ENCODE data around the gene BABAM2.
"Not testable (repeated sequence)": the region's sequence is repeated elsewhere in the genome, so short reads cannot be mapped to it uniquely, and the experiment has no call there.

BABAM2 gene

DNA sequence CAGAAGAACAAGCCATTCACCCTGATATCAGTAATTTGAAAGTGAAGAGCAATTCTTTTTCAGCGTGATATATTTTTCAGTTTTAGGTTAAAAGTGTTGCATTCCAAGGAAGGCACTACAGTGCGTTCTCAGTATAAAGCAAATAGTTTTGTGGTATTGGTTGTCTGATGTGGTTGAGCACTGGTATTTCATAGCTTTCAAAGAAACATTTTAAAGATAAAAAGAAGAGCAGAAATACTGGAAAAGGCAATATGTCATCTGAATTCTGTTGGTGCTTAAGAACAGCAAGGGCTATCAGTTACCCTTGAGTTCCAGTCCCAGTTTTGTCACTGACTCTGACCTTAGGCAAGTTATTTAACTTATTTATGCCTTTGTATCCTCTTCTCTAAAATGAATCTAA, 191.6 kb downstream of the BABAM2 start:
- peak; percentile 68 for DNase-seq (ENCODE audit: low read depth, low spot score)
- H3K4me3 ChIP-seq (ENCODE audit: low read length) = no peak overlapping the region

DNA sequence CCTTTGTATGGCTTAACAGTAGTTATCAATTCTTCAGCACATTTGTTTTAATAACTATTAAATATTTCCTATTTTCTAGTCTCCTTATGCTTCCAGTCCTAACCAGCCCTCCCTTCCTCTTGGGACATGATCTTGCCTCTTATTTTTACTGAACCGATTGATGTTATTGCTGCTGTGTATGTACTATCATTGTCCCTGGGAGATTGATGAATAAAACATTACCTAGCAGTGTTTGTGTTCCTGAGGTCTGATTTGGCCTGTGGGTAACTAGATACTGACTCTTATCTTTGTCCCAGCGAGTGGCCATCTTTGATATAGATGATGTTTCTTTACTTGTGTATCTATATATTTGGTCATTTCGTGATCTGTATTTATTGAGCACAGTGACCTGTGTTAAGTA, 192.9 kb downstream of the BABAM2 start:
- no peak for DNase-seq (ENCODE audit: low read depth, low spot score)
- H3K4me3 ChIP-seq (ENCODE audit: low read length) = no peak overlapping the region

DNA sequence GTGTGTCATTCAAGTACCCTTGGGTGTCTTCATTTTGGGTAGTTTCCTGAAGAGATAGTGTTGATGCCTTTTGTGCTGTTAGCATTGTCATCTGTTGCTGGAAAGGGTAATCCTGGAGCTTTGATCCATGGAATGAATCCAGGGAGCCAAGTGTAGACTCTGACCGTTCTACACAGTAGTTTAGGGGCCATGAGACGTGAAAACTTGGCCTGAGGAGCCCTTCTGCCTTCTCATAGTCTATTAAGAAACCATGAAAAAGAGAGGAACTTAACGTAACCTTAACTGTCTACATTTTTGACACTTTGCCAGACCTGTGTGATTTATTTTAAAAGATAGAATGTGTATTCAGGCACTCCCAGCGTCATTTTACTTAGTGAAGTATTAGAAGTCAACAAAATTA, 194.0 kb downstream of the BABAM2 start:
- no peak for DNase-seq (ENCODE audit: low read depth, low spot score)
- H3K4me3 ChIP-seq (ENCODE audit: low read length) = no peak overlapping the region

DNA sequence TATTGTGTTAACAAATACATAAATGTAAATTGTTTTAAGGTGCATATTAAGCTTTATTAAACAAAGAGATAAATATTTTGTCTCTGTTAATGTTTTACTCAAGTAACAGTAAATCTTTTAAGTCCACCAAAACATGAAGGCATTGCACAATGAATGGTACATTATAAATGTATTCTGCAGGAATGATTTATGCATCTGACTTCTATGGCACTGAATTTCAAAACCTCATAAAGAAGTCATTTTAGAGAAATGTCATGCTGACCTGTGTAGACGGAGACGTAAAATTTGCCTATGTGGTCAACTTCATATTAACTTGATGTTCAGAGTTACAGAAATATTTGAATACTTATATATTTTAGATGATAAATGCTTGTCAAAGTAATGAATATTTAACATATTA, 194.7 kb downstream of the BABAM2 start:
- DNase-seq (ENCODE audit: low read depth, low spot score) = no peak
- no peak overlapping the region for H3K4me3 ChIP-seq (ENCODE audit: low read length)

DNA sequence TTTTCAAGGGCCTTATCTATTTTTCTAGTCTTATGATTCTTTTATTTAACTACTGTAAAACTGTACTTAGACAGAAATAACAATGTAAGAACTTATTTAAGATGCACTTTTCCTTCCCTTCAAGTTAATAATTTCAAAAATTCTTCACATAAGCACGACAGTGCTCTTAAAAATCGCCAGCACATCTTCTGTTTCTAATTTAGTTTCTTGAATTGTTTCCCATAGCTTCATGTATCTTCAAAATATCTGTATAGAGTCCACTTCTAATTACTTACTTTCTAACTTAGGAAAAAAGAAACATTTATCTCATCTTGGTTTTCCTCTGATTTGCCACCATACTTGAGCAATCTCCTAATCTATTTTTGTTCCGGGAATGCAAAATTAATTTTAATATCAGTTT, 196.1 kb downstream of the BABAM2 start:
- no peak overlapping the region for H3K4me3 ChIP-seq (ENCODE audit: low read length)
- no peak for DNase-seq (ENCODE audit: low read depth, low spot score)

DNA sequence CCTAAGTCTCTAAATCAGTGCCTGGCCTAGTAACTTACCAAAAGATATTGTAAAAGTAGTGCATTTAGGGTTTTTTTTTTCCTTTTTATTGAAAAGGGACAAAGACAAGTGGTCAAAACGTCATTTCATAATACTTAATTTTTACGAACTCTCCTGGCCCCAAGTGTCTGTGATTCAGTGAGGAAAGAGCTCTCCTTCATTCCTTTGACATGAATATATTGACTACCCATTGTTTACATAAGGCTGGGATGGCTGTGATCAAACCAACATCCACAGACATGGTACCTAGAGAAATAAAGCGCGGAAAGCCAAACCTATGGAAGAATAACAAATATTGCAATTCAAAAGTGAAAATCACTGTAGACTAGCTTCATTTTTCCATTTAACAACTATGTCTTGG, 198.4 kb downstream of the BABAM2 start:
- no peak for DNase-seq (ENCODE audit: low read depth, low spot score)
- no peak overlapping the region for H3K4me3 ChIP-seq (ENCODE audit: low read length)

DNA sequence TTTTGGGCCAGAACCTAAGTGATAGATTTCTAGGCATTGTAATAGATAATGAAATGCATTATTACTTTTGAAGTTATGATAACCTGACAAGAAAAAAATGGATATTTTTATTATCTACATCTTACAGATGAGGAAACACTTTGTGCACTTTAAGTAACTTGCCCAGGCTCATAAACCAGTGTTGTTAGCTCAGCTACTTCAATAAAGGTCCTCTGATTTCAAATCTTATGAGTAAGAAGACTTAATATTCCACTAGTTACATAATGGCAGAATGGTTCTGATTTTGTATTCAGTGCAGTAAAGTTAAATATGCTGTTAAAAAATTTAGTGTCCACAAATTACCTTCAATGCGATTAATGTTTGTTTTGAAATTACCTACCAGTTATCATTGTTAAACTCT, 199.0 kb downstream of the BABAM2 start:
- no peak for DNase-seq (ENCODE audit: low read depth, low spot score)
- no peak overlapping the region for H3K4me3 ChIP-seq (ENCODE audit: low read length)

DNA sequence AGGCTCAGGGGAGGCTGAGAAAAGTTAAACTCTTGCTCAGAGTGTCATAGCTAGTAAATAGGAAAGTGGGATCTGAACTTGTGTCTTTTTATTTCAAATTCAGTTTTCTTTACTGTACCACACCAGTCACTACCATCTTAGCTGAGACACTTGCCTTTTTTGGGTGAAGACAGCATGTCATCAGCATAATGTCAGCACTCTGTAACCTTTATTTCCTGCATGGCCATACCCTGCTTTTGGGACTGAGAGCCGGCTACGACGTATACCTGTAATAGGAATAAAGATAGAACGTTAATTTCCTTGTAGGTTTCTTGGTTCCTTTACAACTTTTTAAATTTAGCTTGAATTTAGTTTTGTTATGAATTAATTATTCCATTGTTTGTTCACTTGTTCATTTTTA, 202.8 kb downstream of the BABAM2 start:
- DNase-seq (ENCODE audit: low read depth, low spot score) = no peak
- H3K4me3 ChIP-seq (ENCODE audit: low read length) = no peak overlapping the region

DNA sequence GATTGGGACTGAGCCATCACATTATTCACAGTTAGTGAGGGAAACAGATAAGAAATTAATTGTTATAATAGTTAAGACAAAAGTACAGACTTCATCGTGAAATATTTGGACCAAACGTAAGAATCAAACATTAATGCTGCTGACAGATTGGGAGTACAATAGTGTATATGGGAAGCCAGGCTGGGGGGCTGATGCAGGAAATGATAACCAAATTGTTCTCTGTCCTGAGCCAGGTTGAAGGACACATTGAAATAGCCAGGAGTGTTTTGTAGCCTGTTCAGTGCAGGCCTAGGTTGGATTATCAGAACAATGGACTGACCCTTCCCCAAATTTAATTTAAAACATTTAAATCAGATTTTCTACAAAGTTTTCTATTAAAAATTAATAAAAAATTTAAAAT, 203.2 kb downstream of the BABAM2 start:
- no peak for DNase-seq (ENCODE audit: low read depth, low spot score)
- H3K4me3 ChIP-seq (ENCODE audit: low read length) = no peak overlapping the region

DNA sequence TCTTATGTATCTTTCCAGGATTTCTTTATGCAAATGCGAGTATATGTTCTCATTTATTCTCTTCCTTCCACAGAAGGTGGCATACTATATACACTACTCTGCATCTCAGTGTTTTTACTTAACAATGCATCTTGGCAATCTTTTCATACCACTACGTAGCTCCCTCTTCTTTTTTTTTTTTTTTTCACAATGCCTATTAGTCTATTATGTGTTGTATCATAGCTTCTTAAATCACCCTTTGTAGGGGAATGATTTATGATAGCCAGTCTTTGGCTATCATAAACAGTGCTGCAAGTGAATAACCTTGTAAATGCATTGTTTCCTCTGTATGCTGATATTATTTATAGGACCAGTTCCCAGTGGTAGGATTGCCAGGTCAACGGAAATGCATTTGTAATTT, 204.2 kb downstream of the BABAM2 start:
- H3K4me3 ChIP-seq (ENCODE audit: low read length) = no peak overlapping the region
- DNase-seq (ENCODE audit: low read depth, low spot score) = no peak

DNA sequence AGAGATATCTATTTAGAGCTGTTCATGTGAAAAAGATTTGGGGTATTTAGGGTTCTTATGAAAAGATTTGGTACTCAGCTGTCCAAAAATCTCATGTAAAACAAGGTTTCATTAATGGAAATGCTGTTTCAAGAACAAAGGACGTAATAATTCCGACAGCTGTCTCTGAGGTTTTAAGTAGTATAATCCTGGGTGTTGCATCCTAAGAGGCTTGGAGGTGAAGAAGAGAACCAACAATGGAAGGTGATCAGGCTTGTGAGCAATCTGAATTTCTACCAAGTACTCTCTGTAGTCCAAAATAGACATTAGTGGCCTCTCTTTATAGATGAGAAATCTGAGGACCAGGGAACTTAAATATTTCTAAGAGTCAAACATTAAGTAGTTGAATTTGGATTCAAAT, 205.1 kb downstream of the BABAM2 start:
- DNase-seq (ENCODE audit: low read depth, low spot score) = no peak
- H3K4me3 ChIP-seq (ENCODE audit: low read length) = no peak overlapping the region

DNA sequence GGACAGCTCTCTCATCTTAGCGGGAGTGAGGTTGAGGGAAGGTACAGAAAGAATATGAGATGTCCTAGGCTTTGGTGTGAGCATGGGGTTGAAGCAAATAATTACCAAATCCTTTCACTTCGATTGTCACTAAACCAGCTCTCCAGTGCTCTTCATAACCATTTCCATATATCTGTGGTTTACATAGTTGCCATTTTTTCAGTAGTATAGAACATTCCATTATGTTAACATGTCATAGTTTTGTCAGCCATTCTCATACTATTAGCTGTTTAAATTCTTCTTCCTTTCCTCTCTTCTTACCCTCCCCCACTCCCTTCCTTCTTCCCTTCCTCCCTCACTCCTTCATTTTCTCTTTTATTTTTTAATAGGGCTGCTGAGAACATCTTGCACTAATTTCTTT, 205.9 kb downstream of the BABAM2 start:
- no peak for DNase-seq (ENCODE audit: low read depth, low spot score)
- no peak overlapping the region for H3K4me3 ChIP-seq (ENCODE audit: low read length)

DNA sequence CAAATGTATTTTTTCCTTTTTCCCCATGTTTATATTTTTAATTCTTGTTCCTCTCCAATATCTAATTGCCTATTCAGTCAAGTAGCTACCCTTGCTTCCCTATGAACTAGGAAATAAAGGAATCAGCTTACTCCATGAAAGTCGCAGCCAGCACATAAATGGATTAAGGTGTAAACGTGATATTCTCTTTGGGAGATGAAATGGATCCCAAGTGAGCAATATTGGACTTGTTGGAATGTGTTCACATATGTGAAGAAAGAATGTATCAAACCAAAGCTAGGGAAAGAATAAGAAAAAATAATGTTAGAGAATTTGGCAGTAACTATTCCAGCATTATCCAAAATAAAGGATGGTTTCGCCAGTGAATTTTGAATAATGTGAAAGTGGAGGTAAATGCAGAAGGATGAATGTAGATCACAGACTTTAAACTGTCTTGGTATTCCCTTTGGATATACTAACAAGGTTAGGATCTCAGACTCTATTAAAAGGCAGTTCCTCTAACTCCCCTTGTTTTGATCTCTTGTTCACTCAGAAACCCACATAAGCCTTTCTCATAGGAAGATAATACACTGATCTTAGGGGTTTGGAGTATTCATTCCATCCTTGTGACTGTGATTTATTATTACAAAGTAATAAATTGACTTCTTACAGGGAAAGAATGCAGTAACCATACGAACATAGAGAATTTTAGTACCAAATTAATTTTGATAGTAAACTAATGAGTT, 208.1 kb downstream of the BABAM2 start:
- no peak overlapping the region for H3K4me3 ChIP-seq (ENCODE audit: low read length)
- no peak for DNase-seq (ENCODE audit: low read depth, low spot score)

DNA sequence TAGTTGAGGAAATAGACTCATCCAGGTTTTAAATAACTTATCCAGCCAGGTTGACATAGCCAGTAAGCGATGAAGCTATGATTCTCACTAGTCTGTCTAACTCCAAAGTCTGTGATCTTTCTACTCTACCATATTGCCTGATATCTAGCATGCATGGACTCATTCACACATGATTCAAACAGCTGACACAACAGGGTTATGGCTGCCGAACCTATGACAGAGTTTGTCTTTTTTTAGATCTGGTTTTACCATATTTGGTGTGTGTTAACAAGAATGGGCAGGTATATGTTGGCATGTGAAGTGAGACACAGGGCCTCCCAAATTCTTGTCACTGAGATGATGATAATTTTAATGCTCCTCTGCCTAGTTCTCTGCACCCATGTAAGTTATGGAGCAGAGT, 210.6 kb downstream of the BABAM2 start:
- no peak for DNase-seq (ENCODE audit: low read depth, low spot score)
- no peak overlapping the region for H3K4me3 ChIP-seq (ENCODE audit: low read length)

DNA sequence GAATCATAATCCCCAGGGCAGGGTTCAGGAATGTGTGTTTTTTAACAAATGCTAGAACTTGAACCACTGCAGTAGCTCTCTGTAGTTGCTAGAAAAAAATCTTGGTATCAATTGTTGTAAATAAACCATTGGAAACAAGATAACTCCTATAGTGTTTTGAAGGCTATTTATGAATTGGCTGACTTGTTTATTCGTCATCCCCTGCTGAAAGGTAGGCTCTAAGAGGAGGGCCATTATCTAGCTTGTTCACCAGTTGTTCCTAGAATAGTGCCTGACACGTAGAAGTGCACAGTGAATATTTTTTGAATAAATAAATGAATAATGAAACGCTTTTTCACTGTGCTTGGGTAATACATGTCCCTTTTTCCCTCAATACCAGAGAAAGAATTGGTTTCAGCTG, 211.4 kb downstream of the BABAM2 start:
- H3K4me3 ChIP-seq (ENCODE audit: low read length) = no peak overlapping the region
- no peak for DNase-seq (ENCODE audit: low read depth, low spot score)

DNA sequence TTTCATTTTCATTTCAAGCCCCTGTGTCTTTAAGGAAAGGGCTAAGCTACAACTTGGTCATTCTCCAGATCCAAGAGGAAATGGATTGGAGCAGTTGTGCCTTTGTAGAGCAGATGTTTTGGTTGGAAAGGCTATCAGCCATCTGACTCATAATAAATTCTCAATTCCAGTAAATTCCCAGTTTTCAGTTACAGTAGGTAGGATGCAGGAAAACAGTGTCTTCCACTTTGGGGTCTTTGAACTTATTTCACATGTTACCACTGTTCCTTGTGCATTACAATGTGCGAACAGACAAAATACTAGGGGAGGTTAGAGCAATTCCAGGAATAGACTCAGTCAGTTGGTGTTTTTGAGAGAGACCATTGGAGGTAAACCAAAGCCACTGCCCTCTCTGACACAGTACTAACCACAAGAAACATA, 211.9 kb downstream of the BABAM2 start:
- no peak overlapping the region for H3K4me3 ChIP-seq (ENCODE audit: low read length)
- no peak for DNase-seq (ENCODE audit: low read depth, low spot score)

DNA sequence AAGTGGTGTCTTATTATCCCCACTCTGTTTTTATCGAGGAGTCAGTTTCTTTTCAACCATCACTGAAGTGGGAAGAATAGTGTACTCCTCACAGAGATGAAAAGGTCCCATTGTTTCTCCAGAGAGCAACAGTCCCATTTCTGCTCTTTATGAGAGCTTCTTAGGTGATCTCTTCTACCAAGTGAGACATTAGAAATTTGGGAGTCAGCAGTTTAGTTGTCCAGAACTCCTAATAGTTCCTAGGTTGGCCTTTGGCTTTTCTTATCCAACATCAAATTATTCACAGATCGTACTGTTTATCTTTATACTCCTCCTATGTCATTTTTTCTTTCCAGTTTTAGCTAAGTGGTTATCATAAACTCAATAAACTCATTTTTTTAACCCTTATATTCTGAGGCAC, 213.1 kb downstream of the BABAM2 start:
- no peak for DNase-seq (ENCODE audit: low read depth, low spot score)
- no peak overlapping the region for H3K4me3 ChIP-seq (ENCODE audit: low read length)

DNA sequence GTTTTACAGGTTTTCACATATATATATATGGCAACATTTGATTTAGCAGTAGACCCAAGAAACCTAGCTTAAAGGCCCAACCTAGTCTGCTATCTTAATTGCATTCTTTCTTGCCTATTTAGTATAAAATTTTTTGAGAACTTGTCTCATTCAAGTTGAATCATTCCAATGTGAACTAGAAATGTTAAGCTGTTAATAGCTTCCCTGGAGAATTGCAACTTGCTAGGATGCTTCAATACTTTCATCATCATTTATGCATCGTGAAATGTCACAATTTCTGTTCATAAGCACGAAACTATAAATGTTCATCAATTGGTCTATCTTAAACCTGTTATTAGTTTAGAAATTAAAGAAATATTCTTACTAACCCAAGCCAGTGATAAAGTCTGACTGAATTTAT, 217.6 kb downstream of the BABAM2 start:
- H3K4me3 ChIP-seq (ENCODE audit: low read length) = no peak overlapping the region
- no peak for DNase-seq (ENCODE audit: low read depth, low spot score)

DNA sequence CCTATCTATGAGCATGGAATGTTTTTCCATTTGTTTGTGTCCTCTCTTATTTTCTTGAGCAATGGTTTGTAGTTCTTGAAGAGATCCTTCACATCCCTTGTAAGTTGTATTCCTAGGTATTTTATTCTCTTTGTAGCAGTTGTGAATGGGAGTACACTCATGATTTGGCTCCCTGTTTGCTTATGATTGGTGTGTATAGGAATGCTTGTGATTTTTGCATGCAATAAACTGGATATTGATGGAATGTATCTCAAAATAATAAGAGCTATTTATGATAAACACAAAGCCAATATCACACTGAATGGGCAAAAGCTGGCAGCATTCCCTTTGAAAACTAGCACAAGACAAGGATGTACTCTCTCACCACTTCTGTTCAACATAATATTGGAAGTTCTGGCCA, 223.2 kb downstream of the BABAM2 start:
- not testable (repeated sequence) for H3K4me3 ChIP-seq (ENCODE audit: low read length); DNase-seq (ENCODE audit: low read depth, low spot score)

DNA sequence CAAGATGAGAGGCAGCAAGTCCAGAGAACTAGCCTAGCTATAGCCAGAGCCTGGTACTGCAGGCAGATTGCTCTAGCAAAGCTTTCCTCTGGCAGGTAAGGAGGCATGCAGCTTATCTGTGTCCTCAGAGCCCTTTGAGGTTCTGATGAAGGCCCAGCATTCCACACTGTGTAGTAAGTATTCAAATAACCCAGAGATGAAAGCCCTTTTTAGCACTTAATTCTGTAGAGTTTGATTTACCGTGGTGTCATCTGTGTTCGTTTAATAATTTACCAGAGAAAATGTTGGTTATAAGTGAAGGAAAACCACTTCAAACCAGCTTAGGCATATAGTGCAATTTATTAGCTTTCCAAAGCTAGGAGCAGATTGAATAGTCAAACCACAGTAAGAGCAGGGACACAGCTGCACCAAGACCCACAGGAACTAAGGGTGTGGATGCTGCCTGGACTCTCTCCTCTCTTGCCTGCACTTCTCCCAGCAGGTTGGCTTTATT, 226.6 kb downstream of the BABAM2 start:
- DNase-seq (ENCODE audit: low read depth, low spot score) = no peak
- no peak overlapping the region for H3K4me3 ChIP-seq (ENCODE audit: low read length)

DNA sequence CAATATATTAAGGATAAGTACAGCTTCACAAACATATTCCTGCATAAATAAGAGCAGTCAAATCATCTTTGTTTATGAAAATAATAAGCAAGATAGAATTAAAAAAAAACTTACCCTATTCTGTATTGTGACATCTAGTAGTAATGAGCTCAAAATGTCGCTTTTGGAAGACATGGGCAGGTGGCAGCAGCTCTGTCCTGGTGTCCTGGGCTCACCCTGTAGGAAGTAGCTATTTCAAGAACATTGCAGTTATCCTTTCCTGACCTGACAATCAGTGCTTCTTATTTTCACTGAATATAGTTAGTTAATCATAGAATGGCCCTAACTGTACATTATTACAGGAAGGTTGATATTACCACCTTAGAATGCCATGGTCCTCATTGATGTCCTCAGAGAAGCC, 229.1 kb downstream of the BABAM2 start:
- H3K4me3 ChIP-seq (ENCODE audit: low read length) = no peak overlapping the region
- no peak for DNase-seq (ENCODE audit: low read depth, low spot score)
